ENCODE data around the gene ITFG2. TPM values are rescaled to one million over a fixed set of nuclear protein-coding genes. Genes with fewer than 3 reads are reported as not detected.

ITFG2 gene
- polyA plus RNA-seq, 1 donor (not counting 4 experiments of a cell fraction or from before 2014, with no cell fraction given), result 13.0 TPM

DNA sequence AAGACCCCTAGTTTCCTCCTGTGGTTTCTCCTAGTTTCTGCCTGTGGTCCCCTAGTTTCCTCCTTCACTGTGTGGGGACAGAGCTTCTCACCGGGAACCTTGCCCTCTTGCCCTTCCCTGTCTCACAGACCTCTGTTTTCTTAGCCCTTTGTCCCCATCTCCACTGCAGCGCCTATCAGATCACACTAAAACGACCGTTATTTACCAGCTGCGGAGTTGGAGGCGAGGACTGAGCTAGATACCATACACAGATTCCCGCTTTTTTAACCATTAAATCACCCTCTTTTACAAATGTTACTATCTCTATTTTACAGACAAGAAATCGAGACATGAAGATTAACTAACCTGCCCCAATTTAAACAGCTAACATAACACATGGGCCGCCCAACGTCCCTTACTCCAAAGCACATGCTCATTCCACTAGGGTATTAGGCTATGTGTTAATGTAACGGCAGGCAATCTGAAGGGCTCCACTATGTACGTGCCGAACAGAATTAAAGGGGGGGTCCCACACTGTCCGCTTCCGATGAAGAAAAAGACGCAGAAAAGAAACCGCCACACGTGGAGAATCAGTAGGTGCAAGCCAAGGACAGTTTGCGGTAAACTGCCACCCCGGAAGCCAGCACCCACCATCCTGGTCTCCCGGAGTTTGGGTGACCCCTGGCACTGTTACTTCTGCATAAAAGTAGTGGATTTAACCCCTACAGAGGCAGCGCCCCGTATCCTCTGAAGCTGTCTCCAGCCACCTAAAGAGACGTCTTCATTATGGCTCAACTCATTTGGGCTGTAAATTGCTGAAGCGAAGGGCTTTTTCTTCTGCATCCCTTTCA is 19.6 kb upstream of the ITFG2 start:
- Histone ChIP-seq H3K9me3 (ENCODE audit: control insufficient read depth, low read depth, low read length) (no peaks in the 10 kb centered on the region), H3K9ac (ENCODE audit: control insufficient read depth, extremely low read depth, insufficient read depth, low read length) (no peak overlapping the region), H2AFZ (ENCODE audit: control insufficient read depth, low read length) (no peak overlapping the region), H3K27me3 (ENCODE audit: control insufficient read depth, extremely low read depth, insufficient read depth, low read length) (peaks cover 7% of the 10 kb centered on the region), H3K79me2 (ENCODE audit: control insufficient read depth, insufficient read depth, low read length) (peaks cover 24% of the 10 kb centered on the region), H3K27ac (ENCODE audit: control insufficient read depth, insufficient read depth, low read length) (no peak overlapping the region), H3K36me3 (ENCODE audit: control insufficient read depth in 2 of 2, extremely low read depth in 1 of 2, insufficient read depth in 2 of 2, low read length in 2 of 2) (peaks cover 8 to 11% of the 10 kb centered on the region in 2 experiments), H3K9me1 (ENCODE audit: control insufficient read depth, extremely low read depth, insufficient read depth, low read length) (no peaks in the 10 kb centered on the region), H3K4me2 (ENCODE audit: control insufficient read depth, extremely low read depth, insufficient read depth, low read depth, low read length) (no peak overlapping the region), H3K4me1 (ENCODE audit: control insufficient read depth, extremely low read depth, insufficient read depth, low read length) (peaks cover 13% of the 10 kb centered on the region), H4K20me1 (ENCODE audit: control insufficient read depth, extremely low read depth, insufficient read depth, low read length) (peaks cover 10% of the 10 kb centered on the region), H3K4me3 (ENCODE audit: control insufficient read depth in 2 of 3, extremely low read depth in 1 of 3, insufficient read depth in 2 of 3, low read depth in 1 of 3, low read length in 3 of 3) (no peak overlapping the region)
- DNase-seq (ENCODE audit: low read depth, low spot score) (no peak), FAIRE-seq (no peak)
- TF ChIP-seq, protein P1, sequence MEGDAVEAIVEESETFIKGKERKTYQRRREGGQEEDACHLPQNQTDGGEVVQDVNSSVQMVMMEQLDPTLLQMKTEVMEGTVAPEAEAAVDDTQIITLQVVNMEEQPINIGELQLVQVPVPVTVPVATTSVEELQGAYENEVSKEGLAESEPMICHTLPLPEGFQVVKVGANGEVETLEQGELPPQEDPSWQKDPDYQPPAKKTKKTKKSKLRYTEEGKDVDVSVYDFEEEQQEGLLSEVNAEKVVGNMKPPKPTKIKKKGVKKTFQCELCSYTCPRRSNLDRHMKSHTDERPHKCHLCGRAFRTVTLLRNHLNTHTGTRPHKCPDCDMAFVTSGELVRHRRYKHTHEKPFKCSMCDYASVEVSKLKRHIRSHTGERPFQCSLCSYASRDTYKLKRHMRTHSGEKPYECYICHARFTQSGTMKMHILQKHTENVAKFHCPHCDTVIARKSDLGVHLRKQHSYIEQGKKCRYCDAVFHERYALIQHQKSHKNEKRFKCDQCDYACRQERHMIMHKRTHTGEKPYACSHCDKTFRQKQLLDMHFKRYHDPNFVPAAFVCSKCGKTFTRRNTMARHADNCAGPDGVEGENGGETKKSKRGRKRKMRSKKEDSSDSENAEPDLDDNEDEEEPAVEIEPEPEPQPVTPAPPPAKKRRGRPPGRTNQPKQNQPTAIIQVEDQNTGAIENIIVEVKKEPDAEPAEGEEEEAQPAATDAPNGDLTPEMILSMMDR (optimal IDR thresholded peaks at IDR 0.05 in 1 of 3, IDR thresholded peaks at IDR 0.05 in 1 of 3, conservative IDR thresholded peaks at IDR 0.05 in 1 of 3; ENCODE audit: extremely low read depth in 1 of 3, insufficient read depth in 2 of 3, low read length in 3 of 3), result no peak
- no peak for TF ChIP-seq EZH2 (IDR thresholded peaks at IDR 0.05; ENCODE audit: low read length)
- dilution Hi-C loops (cut with MboI; ENCODE audit: extremely low pct_ligation_motif_present, low sequenced_read_pairs), result no loop called here

DNA sequence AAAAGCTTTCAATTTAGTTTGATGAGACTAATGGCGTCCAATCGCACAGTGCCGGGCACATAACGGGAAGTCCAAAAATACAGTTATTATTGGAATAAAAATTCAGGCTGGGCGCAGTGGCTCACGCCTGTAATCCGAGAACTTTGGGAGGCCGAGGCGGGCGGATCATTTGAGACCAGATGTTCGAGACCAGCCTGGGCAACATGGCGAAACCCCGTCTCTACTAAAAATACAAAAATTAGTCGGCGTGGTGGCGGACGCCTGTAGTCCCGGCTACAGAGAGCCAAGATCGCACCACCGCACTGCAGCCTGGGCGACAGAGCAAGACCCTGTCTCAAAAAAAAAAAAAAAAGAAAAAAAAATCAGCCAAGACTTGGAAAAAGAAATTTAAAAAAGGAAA is 18.9 kb upstream of the ITFG2 start:
- peaks cover 31% of the 10 kb centered on the region for H3K79me2 ChIP-seq (ENCODE audit: control insufficient read depth, insufficient read depth, low read length)
- H2AFZ ChIP-seq (ENCODE audit: control insufficient read depth, low read length), result no peak overlapping the region
- H3K4me3 ChIP-seq (ENCODE audit: control insufficient read depth in 2 of 3, extremely low read depth in 1 of 3, insufficient read depth in 2 of 3, low read depth in 1 of 3, low read length in 3 of 3), result no peak overlapping the region
- H3K9ac ChIP-seq (ENCODE audit: control insufficient read depth, extremely low read depth, insufficient read depth, low read length), result no peak overlapping the region
- no peak for TF ChIP-seq EZH2 (IDR thresholded peaks at IDR 0.05; ENCODE audit: low read length)
- TF ChIP-seq, protein P1 (optimal IDR thresholded peaks at IDR 0.05 in 1 of 3, IDR thresholded peaks at IDR 0.05 in 1 of 3, conservative IDR thresholded peaks at IDR 0.05 in 1 of 3; ENCODE audit: extremely low read depth in 1 of 3, insufficient read depth in 2 of 3, low read length in 3 of 3), result no peak
- H3K4me2 ChIP-seq (ENCODE audit: control insufficient read depth, extremely low read depth, insufficient read depth, low read depth, low read length), result no peak overlapping the region
- FAIRE-seq (no peak), DNase-seq (ENCODE audit: low read depth, low spot score) (no peak)
- no peaks in the 10 kb centered on the region for H3K9me1 ChIP-seq (ENCODE audit: control insufficient read depth, extremely low read depth, insufficient read depth, low read length)
- H3K9me3 ChIP-seq (ENCODE audit: control insufficient read depth, low read depth, low read length), result no peaks in the 10 kb centered on the region
- H3K27me3 ChIP-seq (ENCODE audit: control insufficient read depth, extremely low read depth, insufficient read depth, low read length), result peaks cover 7% of the 10 kb centered on the region
- dilution Hi-C loops (cut with MboI; ENCODE audit: extremely low pct_ligation_motif_present, low sequenced_read_pairs), result no loop called here
- peaks cover 15% of the 10 kb centered on the region for H4K20me1 ChIP-seq (ENCODE audit: control insufficient read depth, extremely low read depth, insufficient read depth, low read length)
- peaks cover 14 to 18% of the 10 kb centered on the region in 2 experiments for H3K36me3 ChIP-seq (ENCODE audit: control insufficient read depth in 2 of 2, extremely low read depth in 1 of 2, insufficient read depth in 2 of 2, low read length in 2 of 2)
- H3K27ac ChIP-seq (ENCODE audit: control insufficient read depth, insufficient read depth, low read length), result no peak overlapping the region
- peaks cover 13% of the 10 kb centered on the region for H3K4me1 ChIP-seq (ENCODE audit: control insufficient read depth, extremely low read depth, insufficient read depth, low read length)
